HG02840 (cell line): Measurements from ENCODE around the gene YJU2.

Source experiments
- ATAC-seq: cut with Tn5 transposase; IDR thresholded peaks from one replicate; pipeline ENCODE4 v1.9.1; 2021; ENCODE audit warnings: mild to moderate bottlenecking, moderate library complexity, moderate number of reproducible peaks; ENCODE audit not compliant: unreplicated experiment, low FRiP score

Gene YJU2

GRCh38 chr19:4294389-4294788 is 47.5 kb downstream of the YJU2 start:
- ATAC-seq, result no peak

GRCh38 chr19:4295972-4296771 is 49.3 kb downstream of the YJU2 start:
- no peak for ATAC-seq

GRCh38 chr19:4297901-4298809 is 51.3 kb downstream of the YJU2 start:
- ATAC-seq, result no peak

DNA sequence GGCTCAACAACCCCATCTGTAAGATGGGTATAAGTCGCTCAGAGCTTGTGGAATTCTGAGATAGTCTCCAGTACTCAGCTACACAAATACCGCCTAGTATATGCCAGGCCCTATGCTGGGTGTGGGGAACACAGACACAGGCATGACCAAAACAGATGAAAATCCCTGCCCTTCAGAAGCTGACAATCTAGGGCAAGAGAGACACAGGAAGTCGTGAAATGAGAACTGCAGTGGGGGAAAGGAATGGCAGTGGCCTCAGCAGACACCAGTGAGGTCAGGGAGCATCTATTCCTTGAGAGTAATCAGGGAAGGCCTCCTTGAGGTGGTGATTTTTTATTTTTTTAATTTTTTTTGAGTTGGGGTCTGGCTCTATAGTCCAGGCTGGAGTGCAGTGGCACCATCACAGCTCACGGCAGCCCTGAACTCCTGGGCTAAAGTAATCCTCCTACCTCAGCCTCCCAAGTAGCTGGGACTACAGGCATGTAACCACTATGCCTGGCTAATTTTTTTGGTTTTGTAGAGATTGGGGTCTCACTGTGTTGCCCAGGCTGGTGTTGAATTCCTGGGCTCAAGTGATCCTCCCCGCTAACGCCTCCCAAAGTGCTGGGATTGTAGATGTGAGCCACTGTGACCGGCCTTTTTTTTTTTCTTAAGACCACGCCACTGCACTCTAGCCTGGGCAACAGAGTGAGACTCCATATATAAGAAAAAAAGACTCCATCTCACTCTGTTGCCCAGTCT is 52.1 kb downstream of the YJU2 start:
- no peak for ATAC-seq

GRCh38 chr19:4300589-4300988 is 53.7 kb downstream of the YJU2 start:
- no peak for ATAC-seq

DNA sequence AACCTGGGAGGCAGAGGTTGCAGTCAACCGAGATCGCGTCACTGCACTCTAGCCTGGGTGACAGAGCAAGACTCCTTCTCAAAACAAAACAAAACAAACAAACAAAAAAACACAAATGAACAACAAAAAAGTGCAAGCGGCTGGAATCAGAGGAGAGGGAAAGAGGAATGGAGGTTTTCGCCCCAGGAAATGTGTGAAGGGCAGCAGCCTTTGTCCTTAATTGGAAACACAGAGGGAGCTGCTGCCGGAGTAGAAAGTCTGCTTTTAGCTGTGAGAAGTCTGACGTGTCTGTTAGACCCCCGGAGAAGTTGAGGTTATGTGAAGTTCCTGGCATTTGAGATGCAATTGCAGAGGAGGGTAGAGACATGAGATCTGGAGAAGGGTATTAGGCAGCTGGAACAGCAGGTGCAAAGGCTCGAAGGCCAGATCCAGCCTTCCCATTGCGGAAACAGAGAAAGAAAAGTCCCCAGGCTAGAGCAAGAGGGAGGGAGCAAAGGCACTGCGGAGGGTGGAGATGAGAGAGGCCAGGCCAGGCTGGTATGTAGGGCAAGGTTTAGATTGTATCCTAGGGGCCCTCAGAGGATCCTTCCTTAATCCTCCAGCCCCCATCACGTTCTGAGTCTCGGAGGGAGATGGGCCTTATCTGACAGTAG is 54.8 kb downstream of the YJU2 start:
- ATAC-seq, result no peak

GRCh38 chr19:4302243-4302640 is 55.4 kb downstream of the YJU2 start, which contains the start of gene TMIGD2:
TSS of gene TMIGD2 (minus strand) at chr19:4302389. CDS start at chr19:4302385, 4 bp downstream.
- ATAC-seq, result no peak

DNA sequence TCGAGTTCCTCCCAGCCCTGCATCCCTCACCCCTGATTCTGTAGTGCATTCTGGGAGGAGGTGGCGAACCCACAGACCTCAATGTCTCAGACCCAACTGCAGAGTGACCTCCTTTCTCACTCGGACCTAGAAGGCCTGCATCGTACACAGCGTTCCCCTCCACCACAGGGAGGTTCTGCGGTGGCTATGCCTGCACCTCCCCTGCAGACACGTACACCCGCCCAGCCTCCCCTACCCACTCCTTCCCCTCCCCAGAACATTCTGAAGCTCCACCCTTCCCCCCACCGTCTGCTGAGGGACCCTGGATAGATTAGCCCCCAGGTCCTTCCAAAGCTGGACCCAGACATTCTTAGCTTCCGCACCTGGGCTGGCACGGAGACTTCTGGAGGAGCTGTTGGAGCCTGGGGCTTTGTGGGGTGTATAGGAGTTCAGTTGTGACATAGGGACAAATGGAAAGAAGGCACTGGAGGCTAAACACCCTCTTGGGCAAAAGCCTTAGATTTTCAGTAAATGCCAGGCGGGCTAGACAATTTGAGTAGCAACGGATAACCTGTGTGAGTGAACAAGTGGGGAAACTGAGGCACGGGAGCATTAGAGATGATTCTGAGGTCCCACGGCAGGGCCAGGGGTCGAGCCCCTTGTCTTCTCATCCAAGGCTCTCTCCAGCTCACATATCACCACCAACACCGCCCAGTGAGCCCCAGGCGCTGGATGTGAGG is 57.1 kb downstream of the YJU2 start:
- ATAC-seq, result no peak

DNA sequence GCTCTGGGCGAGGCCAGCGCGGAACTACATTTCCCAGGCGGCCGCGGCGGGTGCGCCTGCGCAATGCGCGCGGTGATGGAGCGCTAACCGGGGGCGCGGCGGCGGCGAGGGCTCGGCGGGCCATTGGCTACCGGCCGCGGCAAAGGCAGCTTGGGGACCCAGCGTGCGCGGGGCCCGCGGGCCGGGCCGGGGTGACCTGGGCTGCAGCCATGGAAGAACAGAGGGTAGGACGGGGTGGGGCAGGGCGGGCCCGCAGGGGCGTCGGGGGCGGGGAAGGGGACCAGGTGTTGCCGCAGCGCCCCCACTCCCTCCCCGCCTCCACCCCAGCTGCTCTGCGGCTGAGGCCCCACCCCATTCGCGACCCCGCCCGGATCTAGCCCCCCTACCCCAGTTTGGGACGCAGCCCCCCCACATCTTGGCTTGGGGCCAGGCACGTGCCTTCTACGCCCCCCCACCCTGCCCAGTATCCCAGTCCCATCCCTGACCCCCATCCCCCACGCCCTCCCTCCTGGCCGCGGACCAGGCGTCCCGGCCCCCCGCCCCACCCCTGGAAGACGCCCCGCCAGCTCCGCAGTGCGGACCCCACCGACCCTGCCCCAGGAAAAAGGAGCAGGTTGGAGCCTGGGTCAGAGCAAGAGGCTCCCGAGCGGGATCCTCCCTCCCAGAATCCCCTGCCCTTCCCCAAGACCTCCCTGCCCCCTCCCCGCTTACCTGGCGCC is 57.8 kb downstream of the YJU2 start, which contains the start of gene FSD1:
Gene FSD1, plus strand, starts transcription at position 61 of the 719 bp plus-strand sequence. Its CDS starts 149 bp downstream, at position 210.
- ATAC-seq, result no peak

- ATAC-seq, result no peak
These were observed 58.4 kb downstream of the YJU2 start for GRCh38 chr19:4305257-4305612.

GRCh38 chr19:4305659-4306058 is 58.8 kb downstream of the YJU2 start:
- no peak for ATAC-seq

- no peak for ATAC-seq
These were observed 63.6 kb downstream of the YJU2 start for GRCh38 chr19:4310247-4311121.

DNA sequence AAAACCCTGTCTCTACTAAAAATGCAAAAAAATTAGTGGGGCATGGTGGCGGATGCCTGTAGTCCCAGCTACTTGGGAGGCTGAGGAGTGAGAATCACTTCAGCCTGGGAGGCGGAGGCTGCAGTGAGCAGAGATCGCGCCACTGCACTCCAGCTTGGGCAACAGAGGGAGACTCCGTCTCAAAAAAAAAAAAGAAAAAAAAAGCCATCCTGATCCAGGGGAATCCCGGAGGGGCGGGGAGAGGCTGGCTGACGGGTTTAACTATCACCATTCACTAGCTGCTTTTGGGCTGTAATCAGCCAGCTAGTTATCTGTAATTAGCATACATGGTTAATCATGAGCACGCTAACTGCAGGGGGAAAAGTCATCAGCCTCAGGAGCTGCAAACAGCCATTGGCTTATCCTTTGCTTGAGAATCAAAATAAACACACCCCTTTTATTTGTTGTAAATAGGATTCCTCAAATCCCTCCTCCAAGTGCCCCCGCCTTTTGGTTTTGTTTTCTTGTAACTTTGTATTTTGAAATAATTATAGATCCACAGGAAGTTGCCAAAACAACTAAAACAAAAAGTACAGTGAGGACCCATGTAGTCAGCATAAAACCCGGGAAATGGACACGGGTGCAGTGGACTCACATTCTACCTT is 67.1 kb downstream of the YJU2 start:
- no peak for ATAC-seq

DNA sequence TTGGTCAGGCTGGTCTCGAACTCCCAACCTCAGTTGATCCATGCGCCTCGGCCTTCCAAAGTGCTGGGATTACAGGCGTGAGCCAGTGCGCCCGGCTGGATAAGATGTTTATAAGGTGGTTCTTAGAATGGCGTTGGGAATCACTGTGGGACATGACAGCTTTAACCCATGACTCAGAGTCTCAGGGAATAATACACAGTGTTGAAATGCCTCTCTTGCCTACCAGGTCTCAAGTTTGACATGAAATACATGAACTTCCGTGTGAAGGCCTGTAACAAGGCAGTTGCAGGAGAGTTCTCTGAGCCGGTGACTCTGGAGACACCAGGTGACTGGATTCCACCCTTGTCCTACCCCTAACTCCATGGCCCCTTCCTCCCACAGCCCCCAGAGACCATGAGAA is 70.1 kb downstream of the YJU2 start:
- no peak for ATAC-seq

GRCh38 chr19:4318460-4318859 is 71.6 kb downstream of the YJU2 start:
- no peak for ATAC-seq
